Testis (tissue), 3 donors: ENCODE results near the gene EBPL. TPM values are rescaled to one million over a fixed set of nuclear protein-coding genes. Genes with fewer than 3 reads are reported as not detected.
A peak's percentile ranks its signal among the peaks of the same experiment; 100 is the strongest.

Experiments
- DNase-seq: peaks from one replicate; pipeline ENCODE4 v3.0.0-alpha.2; 2019
- H3K27ac ChIP-seq, 2 donors: fragments of 200-600 bp; sonication (generic); one replicate each; pipeline ENCODE4 v1.5.1; 2019
- H3K27me3 ChIP-seq: fragments of 200-600 bp; sonication (generic); one replicate; pipeline ENCODE4 v1.5.1; 2019
- H3K36me3 ChIP-seq: fragments of 200-600 bp; sonication (generic); one replicate; pipeline ENCODE4 v1.5.1; 2017; ENCODE audit warnings: low read depth; ENCODE audit errors: missing control alignments
- H3K4me1 ChIP-seq: fragments of 200-600 bp; sonication (generic); one replicate; pipeline ENCODE4 v1.5.1; 2019
- H3K4me3 ChIP-seq, 2 donors: fragments of 200-600 bp; sonication (generic); one replicate each; pipeline ENCODE4 v1.5.1; 2017 to 2019
- H3K9me3 ChIP-seq: fragments of 200-600 bp; sonication (generic); one replicate; pipeline ENCODE4 v1.5.1; 2017
- CTCF ChIP-seq, 3 experiments: fragments of 450-650 bp in 2 of 3; fragments of 200-600 bp in 1 of 3; sonication (generic) in 1 of 3; IDR thresholded peaks; one replicate each; pipeline ENCODE4 v1.5.1; 2016 to 2019; ENCODE audit warnings: antibody characterized with exemption in 3 of 3, mild to moderate bottlenecking in 2 of 3, moderate library complexity in 1 of 3
- POLR2A ChIP-seq: fragments of 450-650 bp; IDR thresholded peaks from one replicate; pipeline ENCODE4 v1.6.1; 2017; ENCODE audit warnings: antibody characterized with exemption, mild to moderate bottlenecking, moderate library complexity
- WGBS, 2 donors: methylation state at CpG; one replicate each; pipeline ENCODE4 v1.1.5; 2018; 5-methylcytosine and 5-hydroxymethylcytosine counted together
- intact Hi-C: fragments of 100-400 bp; cut with DNase I; formaldehyde crosslinking; loops from one replicate; pipeline ENCODE4 v1.15.1; 2023; ENCODE audit warnings: low total_unique reads
- polyA plus RNA-seq: library from polyadenylated mRNA; stranded (reverse); fragments of 350-450 nt; fragmentation: Illumina TruSeq; extraction: RNeasy Lipid Tissue Mini Kit (QIAGEN cat#74804); gene quantifications from one replicate; pipeline ENCODE4 v1.2.3, GENCODE V29; 2014; ENCODE audit warnings: low read depth, low replicate concordance; ENCODE audit not compliant: insufficient read depth
- total RNA-seq, 2 donors: library from RNA; depleted of rRNA; stranded (reverse); fragments of >200 nt; gene quantifications; one replicate each; pipeline ENCODE4 v1.2.3, GENCODE V29; 2016

Gene EBPL
- total and polyA plus RNA-seq, 3 donors from 2014 or later: 26.7 to 84.7 (median 35.9) TPM

- H3K27ac ChIP-seq: peak within 1 kb of the TSS in 1 of 2 donors; percentile 36
- DNase-seq: peak; percentile 49
- H3K4me1 ChIP-seq: no peaks in the 10 kb centered on the region
- 53 to 60% methylated on average over 17 of the region's 17 CpGs for WGBS, 2 donors
- intact Hi-C loops: no loop called here
- H3K4me3 ChIP-seq: peak within 1 kb of the TSS in 1 of 2 donors; percentile 18
- no peaks in the 10 kb centered on the region for H3K36me3 ChIP-seq
- no peaks in the 10 kb centered on the region for H3K9me3 ChIP-seq
- H3K27me3 ChIP-seq: no peaks in the 10 kb centered on the region
- no peak for TF ChIP-seq POLR2A
- no peak for TF ChIP-seq CTCF (IDR thresholded peaks at IDR 0.05)
Observed at GRCh38 chr13:49627831-49628652, 63.2 kb downstream of the EBPL start, which contains the start of gene ARL11. TSS of gene ARL11 (plus strand) at chr13:49628507. CDS start at chr13:49630448, 1,941 bp downstream.

GRCh38 chr13:49625392-49626079 is 65.8 kb downstream of the EBPL start:
- Histone ChIP-seq H3K36me3 (no peaks in the 10 kb centered on the region), H3K4me1 (no peaks in the 10 kb centered on the region), H3K27ac (no peak overlapping the region), H3K9me3 (no peaks in the 10 kb centered on the region), H3K4me3 (no peak overlapping the region), H3K27me3 (no peaks in the 10 kb centered on the region)
- intact Hi-C loops: no loop called here
- 65 to 76% methylated on average over 9 to 12 of the region's 12 CpGs for WGBS, 2 donors
- TF ChIP-seq CTCF (IDR thresholded peaks at IDR 0.05): no peak
- TF ChIP-seq POLR2A: no peak
- DNase-seq: no peak

GRCh38 chr13:49624229-49624628 is 67.1 kb downstream of the EBPL start:
- TF ChIP-seq CTCF (IDR thresholded peaks at IDR 0.05) (no peak), POLR2A (no peak)

GRCh38 chr13:49622174-49622946 is 68.9 kb downstream of the EBPL start:
- Histone ChIP-seq H3K4me3 (no peak overlapping the region), H3K27ac (no peak overlapping the region), H3K27me3 (no peaks in the 10 kb centered on the region), H3K9me3 (no peaks in the 10 kb centered on the region), H3K4me1 (no peaks in the 10 kb centered on the region), H3K36me3 (no peaks in the 10 kb centered on the region)
- no peak for TF ChIP-seq POLR2A
- TF ChIP-seq CTCF (IDR thresholded peaks at IDR 0.05): no peak
- intact Hi-C loops: no loop called here
- DNase-seq: no peak
- 57 to 70% methylated on average over 11 of the region's 11 CpGs for WGBS, 2 donors

More at GRCh38 chr13:49624229-49624628, 67.1 kb downstream of the EBPL start:
- H3K9me3 ChIP-seq: no peaks in the 10 kb centered on the region
- no peaks in the 10 kb centered on the region for H3K36me3 ChIP-seq
- H3K4me3 ChIP-seq: no peak overlapping the region
- 87 to 90% methylated on average over 6 of the region's 6 CpGs for WGBS, 2 donors
- intact Hi-C loops: no loop called here
- no peaks in the 10 kb centered on the region for H3K4me1 ChIP-seq
- no peak overlapping the region for H3K27ac ChIP-seq
- DNase-seq: no peak
- H3K27me3 ChIP-seq: no peaks in the 10 kb centered on the region
